Daoy (cell line): ENCODE results near the gene PLD1. TPM values are rescaled to one million over a fixed set of nuclear protein-coding genes. Genes with fewer than 3 reads are reported as not detected.
"Not testable (repeated sequence)": the region's sequence is repeated elsewhere in the genome, so short reads cannot be mapped to it uniquely, and the experiment has no call there.

Experiments used
- DNase-seq: peaks from one replicate; pipeline ENCODE4 v3.0.0-alpha.2; 2015; ENCODE audit warnings: low read depth
- total RNA-seq: library from RNA; depleted of rRNA; stranded (reverse); fragments of >200 nt; shearing (Covaris generic); gene quantifications from 2 replicates; pipeline ENCODE4 v1.2.3, GENCODE V29; 2014

Gene PLD1
- total RNA-seq, 1 experiment from 2014 or later = 5.7 TPM

DNA sequence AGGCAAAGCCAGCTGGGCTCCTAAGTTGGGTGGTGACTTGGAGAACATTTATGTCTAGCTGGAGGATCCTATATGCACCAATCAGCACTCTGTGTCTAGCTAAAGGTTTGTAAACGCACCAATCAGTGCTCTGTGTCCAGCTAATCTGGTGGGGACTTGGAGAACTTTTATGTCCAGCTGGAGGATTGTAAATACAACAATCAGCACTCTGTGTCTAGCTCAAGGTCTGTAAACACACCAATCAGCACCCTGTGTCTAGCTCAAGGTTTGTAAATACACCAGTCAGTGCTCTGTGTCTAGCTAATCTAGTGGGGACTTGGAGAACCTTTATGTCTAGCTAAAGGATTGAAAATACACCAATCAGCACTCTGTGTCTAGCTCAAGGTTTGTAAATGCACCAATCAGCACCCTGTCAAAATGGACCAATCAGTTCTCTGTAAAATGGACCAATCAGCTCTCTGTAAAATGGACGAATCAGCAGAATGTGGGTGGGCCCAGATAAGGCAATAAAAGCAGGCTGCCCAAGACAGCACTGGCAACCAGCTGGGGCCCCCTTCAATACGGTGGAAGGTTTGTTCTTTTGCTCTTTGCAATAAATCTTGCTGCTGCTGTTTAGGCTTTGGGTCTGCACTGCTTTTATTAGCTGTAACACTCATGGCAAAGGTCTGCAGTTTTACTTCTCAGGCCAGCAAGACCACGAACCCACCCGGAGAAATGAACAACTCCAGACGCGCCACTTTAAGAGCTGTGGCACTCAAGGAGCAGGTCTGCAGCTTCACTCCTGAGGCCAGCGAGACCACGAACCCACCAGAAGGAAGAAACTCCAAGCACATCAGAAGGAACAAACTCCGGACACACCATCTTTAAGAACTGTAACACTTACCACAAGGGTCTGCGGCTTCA is 63.7 kb downstream of the PLD1 start:
- not testable (repeated sequence) for DNase-seq

GRCh38 chr3:171745577-171746319 is 64.5 kb downstream of the PLD1 start:
- DNase-seq = no peak

DNA sequence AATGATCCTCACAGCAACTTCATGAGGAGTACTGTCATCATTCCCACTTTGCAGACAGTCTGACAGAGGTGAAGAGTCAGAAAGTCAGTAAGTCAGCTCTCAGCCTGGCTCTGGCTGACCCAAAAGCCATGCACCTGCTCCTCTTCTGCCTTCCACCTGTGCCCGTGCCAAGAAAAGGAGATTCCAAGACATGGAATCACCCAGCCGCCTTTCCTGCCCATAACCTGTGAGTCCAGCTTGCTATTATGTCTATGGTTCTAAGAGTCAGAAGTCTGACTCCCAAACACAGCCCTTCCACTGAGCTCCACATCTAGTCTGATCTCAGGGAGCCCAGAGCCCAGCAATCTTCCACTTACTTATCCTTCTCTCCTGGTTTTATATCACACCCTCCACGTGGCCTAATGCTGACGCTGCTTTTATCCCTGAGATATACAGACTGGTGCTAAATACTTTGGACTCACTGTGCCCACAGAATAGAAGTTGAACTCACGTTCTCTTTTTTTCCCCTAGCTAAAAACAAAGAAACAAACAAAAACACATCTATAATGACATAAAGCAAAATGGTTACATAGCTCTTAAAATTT is 66.0 kb downstream of the PLD1 start:
- no peak for DNase-seq

DNA sequence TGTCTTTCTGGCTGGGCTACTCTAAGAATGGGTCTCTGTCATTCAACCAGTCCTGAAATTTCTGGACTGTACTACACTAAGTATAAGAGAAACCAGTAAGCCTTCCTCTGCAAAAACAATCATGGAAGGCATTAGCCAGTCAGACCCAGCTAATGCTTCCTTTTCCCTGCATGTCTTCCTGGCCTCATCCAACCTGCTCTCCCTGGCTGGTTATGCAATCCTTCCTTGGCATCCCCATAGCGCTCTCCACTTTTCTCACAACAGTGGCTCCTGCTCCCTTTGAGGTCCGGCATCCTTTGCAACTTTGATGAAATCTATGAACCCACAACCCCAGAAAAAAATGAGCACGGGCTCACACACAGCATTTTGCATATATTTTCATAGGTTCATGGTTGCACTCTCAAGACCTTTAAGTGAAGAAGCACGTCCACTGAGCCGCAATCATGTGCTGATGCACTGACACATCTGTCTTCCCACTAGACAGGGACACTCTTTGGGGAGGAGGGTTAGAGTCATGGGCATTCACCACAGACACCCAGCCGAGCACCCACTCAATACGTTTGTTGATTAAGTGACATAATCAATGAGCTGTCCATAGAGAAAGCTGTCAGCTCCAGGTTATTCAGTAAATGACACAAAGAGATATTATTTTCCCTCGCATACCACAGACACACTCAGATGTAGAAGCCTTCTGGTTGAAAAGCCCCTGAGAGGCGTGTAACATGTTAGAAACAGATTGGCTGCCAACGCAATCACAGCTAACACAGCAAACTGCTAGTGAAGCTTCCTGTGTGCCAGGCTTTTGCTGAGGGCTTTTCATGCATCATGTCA is 66.7 kb downstream of the PLD1 start:
- no peak for DNase-seq

DNA sequence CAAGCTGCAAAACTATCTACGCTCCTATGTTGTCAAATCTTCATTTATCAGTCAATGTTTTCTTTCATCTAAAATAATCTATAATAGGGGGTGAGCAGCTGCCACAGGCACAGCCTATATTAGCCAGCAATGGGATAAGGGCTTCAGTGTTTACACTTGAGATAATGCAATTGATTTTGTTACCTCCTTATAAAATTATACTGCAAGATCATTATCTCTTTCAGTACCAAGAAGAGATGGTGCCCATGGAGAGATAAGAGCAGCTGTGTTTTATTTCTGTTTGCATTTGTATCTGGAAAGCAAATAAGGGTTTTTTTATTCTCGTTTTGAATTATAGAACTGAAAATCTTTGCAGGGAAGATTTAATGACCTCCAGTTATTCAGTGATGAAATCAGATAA is 68.9 kb downstream of the PLD1 start:
- DNase-seq = no peak

DNA sequence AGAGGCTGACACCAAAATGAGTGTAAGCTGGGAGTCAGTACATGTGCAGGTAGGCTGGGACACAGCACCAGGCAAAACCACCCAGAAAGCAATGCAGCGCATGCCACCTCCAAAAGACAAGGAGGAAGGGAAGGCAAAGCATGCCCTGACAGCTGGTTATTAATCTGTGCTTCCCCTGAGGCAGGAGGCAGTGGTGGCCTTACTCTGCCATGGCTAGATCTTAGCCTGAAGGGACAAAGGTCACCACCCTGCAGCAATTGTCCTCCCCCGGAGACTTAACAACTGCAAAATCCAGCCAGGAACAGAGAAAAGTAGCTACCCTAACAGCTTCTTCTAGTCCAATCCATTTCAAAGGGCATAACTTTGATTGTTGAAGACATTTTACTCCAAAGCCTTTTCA is 73.7 kb downstream of the PLD1 start:
- no peak for DNase-seq

DNA sequence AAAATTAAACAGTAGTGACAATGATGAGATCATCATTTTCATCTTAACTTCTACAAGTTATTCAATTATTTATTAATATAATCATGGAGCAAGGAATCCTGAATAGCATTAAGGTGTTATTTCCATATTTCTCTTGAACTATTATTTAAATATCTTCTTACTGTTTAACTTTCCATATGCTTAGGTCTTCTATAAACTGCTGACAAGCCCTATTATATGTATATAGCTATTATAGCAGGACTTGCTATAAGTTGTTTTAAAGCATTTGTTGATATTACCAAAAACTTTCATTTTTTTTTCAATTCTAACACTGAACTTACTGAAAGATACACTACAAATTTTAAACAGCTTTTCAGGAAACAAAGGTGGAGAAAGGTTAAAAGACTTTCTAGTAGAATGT is 76.7 kb downstream of the PLD1 start:
- DNase-seq = no peak

DNA sequence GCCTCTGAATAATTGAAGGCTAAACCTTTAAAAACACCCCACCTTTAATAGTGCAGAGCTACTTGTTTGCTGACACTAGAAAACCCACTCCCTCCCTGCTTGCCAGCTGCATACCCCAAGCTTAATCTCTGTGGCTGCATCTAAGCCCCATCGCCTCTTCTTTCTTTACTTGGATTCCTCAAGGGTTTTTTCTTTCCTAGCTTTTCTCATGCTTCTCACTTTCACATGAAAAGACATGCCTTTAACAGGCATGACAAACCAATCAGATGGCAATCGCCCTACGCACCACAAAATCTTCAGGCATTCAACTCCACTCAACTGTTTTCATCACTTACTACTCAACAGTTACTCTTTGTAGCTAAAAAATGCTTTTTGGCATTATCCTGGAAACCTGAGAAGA is 77.5 kb downstream of the PLD1 start:
- DNase-seq = no peak

- DNase-seq = no peak
Observed at GRCh38 chr3:171731691-171732090, 78.6 kb downstream of the PLD1 start.

DNA sequence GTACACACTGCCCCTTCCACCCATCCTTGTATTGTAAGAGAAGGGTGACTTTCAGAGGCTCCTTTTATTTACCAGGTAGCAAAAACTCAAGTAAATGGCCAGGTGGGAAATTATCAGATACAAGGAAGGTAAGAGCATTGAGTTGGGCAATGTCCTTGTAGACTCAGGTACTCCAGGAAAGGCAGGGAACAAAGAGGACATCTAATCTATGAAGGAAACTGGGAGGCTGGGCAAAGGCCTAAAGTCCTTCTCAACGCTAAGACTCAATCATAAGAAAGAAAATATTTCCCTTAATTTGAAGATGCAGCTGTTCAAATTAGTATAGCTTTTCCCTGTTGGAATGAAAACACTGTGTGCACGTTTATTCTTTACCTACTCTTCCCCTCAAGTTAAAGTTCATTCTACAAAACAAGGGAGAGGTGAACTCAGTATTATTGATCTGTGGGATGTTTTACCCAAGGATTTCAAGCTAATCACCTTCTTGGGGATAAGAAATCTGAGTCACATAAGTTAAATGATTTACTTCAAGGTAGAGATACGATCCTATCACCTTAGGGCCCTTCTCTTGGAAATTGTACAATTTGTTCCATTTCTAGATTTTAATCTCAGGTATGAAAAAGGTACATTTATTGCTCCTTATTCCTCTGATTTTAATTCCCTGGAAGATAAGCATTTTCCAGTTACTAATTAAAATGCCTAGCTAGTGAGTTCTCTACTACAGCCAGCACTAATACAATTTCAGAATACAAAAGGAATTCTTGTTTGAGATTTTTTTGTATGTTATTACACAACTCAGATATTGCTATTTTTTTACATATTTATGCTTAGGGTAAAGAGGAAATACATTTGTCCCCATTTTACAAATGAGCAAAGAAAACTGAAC is 80.6 kb downstream of the PLD1 start:
- DNase-seq = no peak

GRCh38 chr3:171727288-171727687 is 83.0 kb downstream of the PLD1 start:
- no peak for DNase-seq

GRCh38 chr3:171718493-171719185 is 91.6 kb downstream of the PLD1 start:
- no peak for DNase-seq

DNA sequence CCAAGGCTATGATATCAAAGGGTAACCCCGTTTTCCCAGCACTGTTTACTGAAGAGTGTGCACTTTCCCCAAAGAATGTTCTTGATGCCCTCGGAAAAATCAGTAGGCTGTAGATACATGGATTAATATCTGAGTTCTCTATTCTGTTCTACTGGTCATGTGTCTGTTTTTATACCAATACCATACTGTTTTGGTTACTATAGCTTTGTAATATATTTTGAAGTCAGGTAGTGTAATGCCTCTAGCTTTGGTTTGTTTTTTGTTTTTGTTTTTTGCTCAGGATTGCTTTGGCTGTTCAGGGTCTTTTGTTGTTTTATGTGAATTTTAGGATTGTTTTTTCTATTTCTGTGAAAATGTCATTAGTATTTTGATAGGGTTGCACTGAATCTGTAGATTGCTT is 95.1 kb downstream of the PLD1 start:
- no peak for DNase-seq

- DNase-seq = peak; percentile 25
Observed at GRCh38 chr3:171712171-171712938, 97.9 kb downstream of the PLD1 start.

DNA sequence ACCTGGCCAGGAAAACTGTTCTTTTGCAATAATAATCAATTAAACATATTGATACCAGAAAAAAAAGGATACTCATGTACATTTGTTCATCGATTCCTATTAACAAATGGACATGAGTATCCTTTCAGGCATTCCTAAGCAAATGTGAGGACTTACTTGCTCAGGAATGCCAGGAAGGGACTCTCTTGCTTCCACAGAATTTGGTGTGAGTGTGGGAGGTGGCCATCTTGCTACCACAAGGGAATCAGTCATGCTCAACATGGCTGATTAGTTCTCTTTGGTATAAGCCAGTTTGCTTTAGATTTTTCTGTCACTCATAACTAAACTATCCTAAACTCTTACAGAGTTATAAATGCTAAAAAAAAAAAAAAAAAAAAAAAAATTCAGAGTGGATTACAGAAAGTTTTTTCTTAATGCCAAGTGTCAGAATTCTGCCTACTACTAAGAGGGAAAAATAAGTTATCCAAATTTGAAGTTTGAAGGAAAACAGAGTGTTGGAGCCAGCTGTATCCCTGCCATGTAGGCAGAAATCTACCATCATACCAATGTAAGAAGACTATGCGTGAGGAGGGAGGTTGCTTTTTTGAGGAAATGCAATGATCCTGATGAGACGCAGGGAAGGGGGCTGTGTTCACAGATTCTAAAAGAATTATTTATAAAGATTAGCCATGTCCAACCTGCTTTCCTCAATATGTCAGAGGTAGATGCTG is 98.7 kb downstream of the PLD1 start:
- DNase-seq = no peak

GRCh38 chr3:171710359-171710758 is 99.9 kb downstream of the PLD1 start:
- no peak for DNase-seq

DNA sequence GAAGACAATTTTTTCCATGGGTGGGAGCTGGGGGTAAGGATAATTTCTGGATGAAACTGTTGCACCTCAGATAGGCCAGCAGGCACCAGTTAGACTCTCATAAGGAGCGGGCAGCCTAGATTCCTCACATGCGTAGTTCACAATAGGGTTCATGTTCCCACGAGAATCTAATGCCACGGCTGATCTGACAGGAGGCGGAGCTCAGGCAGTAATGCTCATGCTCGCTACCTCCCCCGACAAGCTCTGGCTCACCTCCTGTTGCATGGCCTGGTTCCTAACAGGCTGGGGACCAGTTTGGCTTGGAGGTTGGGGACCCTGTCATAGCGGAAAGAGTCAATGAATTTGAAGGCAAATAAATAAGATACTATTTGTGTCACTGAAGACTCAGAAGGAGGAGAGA is 105.5 kb downstream of the PLD1 start:
- no peak for DNase-seq

DNA sequence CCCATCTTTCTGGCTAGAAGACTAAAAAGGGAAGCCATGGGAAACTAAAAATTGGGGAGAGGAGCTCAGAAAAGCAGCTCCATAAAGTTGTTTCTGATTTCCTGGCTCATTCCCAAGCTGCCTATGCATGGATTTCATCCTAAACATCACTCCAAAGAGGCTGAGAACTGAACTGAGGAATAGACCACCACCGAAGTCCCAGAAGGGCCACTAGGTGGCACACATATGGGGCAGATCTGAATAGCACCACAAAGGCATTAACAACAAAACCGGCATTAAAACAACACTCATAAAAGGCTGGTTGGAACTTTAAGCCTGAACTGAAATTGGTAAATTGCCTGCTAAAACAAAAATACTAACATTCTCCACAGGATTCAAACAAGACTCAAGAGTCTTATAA is 106.3 kb downstream of the PLD1 start:
- DNase-seq = peak; percentile 45

GRCh38 chr3:171703144-171703543 is 107.1 kb downstream of the PLD1 start:
- DNase-seq = no peak
